Measurements from ENCODE around the gene ZBTB18.
"Not testable (repeated sequence)": the region's sequence is repeated elsewhere in the genome, so short reads cannot be mapped to it uniquely, and the experiment has no call there.

ZBTB18 gene

GRCh38 chr1:244044423-244044822 lies 6.7 kb upstream of the ZBTB18 start:
- no peak for DNase-seq

GRCh38 chr1:244046254-244046653 lies 4.8 kb upstream of the ZBTB18 start:
- DNase-seq: not testable (repeated sequence)

GRCh38 chr1:244046907-244047611 lies 4.0 kb upstream of the ZBTB18 start:
- no peak for DNase-seq

- no peak for DNase-seq
These were observed 3.3 kb upstream of the ZBTB18 start for GRCh38 chr1:244047621-244048255.

- DNase-seq: peak; percentile 99
These were observed 2.6 kb upstream of the ZBTB18 start for GRCh38 chr1:244048256-244049161.

- peak; percentile 46 for DNase-seq
These were observed 1.7 kb upstream of the ZBTB18 start for GRCh38 chr1:244049162-244050013.

- no peak for DNase-seq
These were observed 859 bp upstream of the ZBTB18 start for GRCh38 chr1:244050014-244050834.

GRCh38 chr1:244052016-244052727 lies 1.1 kb downstream of the ZBTB18 start:
- no peak for DNase-seq

- no peak for DNase-seq
These were observed 1.7 kb downstream of the ZBTB18 start for GRCh38 chr1:244052728-244053312.

- no peak for DNase-seq
These were observed 2.7 kb downstream of the ZBTB18 start for GRCh38 chr1:244053831-244054230.

GRCh38 chr1:244054247-244054923 lies 3.3 kb downstream of the ZBTB18 start:
- no peak for DNase-seq

- no peak for DNase-seq
These were observed 3.8 kb downstream of the ZBTB18 start for GRCh38 chr1:244054924-244055263.

- no peak for DNase-seq
These were observed 5.5 kb downstream of the ZBTB18 start for GRCh38 chr1:244056577-244056976.

GRCh38 chr1:244057474-244058385 lies 6.6 kb downstream of the ZBTB18 start:
- no peak for DNase-seq

GRCh38 chr1:244060117-244060516 lies 9.0 kb downstream of the ZBTB18 start:
- no peak for DNase-seq

- DNase-seq: no peak
These were observed 9.6 kb downstream of the ZBTB18 start for GRCh38 chr1:244060686-244061085.

- no peak for DNase-seq
These were observed 11.2 kb downstream of the ZBTB18 start for GRCh38 chr1:244062156-244062725.

- no peak for DNase-seq
These were observed 12.4 kb downstream of the ZBTB18 start for GRCh38 chr1:244063498-244063897.

GRCh38 chr1:244064621-244065020 lies 13.5 kb downstream of the ZBTB18 start:
- DNase-seq: no peak
